DMS79 treated with DMSO at 0.1 percent for 48 hours (cell line): ENCODE results near the gene CACNA1C.

Experiments
- DNase-seq: peaks from one replicate; lab custom pipeline; 2025; lab: John Stamatoyannopoulos, UW

The CACNA1C gene

DNA sequence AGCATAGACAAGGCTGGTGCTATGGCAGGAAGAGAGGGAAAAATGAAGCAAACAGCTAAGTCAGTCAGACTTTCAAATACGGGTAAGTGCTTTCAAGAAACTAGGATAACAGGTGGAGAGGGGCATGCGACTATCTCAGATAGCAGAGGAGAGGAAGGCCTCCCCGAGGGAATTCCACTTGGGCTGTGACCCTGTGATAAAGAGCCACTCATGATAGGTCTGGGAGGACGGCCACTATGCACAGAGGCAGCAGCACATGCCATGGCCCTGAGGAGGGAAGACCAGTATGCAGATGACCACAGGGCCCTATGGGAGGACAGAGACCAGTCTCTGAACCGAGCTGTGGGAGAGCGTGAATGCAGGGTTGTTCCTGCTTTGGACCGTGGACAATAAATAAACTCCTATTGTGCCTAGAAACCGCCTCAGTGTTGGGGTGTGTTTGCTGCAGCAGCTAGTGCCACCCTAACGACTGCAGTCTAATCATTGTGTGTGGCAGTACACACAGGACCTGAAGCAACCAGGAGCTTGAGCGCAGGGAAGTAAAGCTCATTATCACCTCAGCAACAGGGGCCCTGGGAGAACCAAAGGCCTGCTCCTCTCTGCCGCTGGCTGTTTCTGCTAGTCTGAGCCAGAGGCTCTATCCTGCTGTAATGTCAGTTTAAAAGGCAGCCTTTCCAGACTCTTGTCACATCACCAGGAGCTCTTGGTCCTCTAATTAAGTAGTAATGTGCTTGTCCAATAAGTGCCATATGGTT is 119.1 kb downstream of the CACNA1C start:
- no peak for DNase-seq

DNA sequence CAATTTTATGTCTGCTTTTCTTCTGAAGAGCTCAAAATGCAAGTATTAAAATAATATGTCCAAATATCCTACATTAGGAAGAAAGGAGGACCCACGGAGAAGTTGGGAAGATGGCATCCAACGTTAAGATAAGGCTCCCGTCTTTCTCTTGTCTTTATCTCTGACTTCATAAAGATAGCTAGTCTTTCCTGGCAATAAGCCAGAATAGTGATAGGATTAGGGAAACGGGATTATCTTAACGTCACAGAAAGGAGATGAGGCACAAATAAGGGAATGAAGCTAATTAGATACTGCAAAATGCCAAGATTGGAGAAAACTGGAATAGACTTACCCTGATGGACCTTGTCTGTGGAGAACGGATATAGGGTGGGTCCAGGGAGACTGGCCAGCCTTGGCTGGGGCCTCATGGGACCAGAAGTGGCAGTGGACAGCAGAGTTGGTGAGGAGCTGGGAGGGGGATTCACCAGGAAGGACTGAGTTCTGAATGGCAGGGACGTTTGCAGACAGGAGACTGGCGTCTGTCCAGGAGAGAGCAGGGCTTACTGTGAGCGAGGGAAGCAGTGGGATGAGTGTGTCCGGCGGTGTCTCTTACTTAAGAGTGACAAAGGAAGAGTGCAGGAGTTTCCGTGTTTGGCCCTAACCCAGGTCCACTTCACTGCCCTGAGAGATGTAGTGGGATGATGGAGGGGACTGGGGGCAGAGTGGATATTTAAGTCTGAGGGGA is 119.9 kb downstream of the CACNA1C start:
- no peak for DNase-seq

DNA sequence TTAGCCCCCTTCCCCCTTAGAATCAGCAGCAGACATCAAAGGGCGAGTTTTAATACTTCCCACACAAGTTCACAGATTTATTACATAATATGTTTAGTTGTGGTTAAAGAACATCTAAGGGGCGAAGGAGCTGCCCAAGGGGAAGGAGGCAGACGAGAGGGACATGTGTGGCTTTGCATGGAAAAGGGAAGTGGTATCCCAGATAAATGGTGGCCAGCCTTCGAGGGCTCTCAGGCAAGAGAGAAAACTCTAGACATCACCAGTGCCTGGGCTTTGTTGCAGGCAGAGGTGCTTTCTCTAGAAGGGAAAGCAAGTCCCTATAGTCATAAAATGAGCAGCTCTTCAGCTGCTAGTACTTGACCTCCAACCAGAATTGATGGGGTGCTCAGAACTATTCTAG is 121.2 kb downstream of the CACNA1C start:
- no peak for DNase-seq

DNA sequence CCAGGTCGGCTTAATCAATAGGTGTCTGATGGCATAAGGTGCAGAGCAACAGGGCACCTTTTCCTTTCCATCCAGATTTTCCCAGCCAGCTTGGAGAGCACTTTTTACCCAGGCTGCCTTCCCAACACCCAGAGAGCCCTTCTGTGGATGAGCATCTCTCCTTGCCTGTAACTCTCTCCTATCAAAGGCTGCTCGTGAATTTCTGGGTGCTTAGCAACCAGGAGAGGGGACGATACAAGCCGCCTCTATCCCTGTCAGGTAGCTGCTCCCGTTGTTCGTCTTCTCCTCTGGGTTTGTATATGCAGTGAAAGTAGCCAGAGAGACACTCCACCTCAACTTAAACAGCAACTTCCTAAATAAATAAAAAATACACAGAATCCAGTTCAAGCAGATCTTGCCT is 124.2 kb downstream of the CACNA1C start:
- DNase-seq = peak; percentile 12

DNA sequence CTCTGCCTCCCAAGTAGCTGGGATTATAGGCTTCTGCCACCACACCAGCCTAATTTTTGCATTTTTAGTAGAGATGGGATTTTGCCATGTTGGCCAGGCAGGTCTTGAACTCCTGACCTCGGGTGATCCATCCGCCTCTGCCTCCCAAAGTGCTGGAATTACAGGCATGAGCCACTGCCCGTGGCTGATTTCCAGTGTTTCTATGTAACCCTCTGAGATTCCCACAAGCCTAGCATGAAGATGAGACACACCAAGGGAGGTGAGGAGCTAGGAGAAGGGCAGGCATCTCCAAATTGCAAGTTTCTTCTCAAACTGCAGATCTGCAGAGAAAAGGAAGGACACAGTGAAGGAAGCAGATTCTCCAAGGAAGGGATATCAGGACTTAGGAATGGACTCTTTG is 125.0 kb downstream of the CACNA1C start:
- no peak for DNase-seq

DNA sequence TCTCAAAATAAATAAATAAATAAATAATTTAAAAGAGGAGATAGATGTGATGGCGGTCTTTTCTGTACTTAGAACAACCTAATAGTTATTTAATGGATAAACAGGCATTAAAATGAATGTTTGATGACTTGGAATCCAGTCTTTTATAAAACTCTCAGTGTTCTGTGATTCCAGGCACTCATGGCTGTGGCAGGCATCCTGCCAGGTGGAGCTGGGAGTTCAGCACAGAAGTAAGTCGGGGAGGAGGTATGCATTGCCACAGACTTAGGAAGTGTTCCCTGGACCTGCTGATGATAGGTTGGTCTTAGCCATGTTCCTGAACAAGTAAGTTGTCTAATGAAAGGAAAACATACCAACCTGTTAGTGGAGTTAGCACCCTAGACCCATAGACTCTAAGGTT is 126.3 kb downstream of the CACNA1C start:
- DNase-seq = no peak

DNA sequence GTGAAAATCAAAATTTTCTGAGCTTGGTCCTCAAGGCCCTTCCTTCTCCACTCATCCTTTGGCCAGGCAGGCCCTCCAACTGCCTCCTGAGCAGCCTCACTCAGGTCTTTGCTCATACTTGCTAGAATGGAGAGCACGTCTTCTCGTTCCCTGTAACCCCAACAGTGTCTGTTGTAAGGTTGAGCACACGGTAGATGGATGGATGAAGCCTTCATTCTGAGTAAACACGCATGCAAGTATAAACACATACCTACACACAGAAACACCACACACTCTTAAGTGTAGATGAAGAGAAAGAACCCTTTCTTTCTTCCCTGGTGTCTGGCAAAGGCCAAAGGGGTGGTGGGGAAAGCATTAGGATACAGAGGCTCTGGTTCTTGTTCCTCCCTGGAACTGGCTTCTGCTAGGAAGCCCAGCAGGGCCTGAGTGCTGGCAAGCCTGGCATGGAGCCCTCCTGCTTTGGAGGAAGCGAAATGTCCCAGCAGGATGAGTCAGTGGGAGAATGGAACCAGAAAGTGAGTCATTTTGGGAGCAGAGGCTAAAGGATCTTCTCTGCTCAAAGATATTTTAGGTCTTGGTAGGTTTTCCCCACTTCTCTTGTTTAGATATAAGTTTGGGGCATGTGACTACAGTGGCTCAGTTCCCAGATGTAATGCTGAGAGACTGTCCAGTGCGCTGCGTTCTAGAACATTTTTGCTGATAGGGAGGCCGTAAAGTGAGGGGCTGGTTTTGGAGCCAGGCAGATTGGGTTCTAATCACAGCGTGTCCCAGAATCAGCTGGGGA is 127.4 kb downstream of the CACNA1C start:
- no peak for DNase-seq

DNA sequence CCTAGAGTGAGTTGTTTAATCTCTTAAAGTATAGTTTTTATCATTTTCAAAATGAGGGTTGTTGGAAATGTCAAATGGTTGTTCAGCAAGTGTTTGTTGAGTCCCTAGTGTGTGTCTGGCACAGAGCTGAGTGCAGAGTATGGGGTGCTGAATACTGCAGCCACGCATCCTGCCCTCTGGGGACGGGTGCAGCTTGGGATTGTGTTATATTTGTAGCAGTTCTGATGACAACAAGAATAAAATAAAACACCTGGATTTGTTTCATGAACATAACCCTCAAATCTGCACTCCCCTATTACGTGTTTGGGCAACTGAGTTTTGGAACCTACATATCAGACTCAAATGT is 127.9 kb downstream of the CACNA1C start:
- DNase-seq = no peak

DNA sequence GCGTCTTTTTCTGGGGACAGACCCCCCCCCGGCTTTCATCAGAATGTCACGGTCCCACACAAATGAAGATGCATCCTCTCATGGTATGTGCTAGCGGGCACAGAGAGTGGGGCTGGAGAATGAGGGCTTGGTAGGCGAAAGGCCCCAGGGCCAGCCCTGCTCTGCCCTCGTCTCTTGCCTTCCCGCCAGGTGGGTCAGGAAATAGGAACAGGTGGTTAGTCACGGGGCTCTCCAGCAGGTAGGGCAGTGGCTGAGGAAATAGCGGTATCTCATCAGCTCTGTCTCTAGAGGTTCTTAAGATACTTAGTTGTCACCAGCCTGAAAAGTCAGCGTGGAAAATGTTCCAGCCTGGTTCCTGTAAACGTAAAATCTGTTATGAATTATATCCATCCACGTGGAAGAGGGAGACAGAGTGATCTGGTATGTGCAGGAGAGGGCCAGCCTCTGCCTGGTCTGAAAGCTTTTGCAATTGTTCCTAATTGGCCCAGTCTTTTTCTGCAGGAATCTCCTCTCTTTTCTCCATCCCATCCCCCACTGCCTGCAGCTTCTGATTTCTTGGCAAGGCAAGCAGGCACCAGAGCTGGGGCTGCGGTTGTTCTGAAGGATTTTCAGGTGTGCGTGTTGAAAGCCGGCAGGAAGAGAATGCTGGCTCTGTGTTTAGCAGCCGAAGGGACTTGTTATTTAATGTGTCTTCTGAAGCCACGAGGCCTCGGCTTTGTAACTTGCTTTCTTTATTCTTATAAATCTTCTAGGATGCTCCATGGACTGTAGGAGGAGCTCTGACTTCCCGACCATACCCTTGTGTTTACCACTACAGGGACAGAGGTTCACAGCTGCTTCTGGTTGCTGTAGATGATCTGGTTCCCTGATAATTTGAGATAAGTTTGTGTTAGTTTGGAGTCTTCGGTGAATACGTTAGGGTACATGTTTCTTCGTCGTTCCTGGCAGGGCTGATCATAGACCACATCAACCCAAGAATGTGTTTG is 131.1 kb downstream of the CACNA1C start:
- peak; percentile 61 for DNase-seq

DNA sequence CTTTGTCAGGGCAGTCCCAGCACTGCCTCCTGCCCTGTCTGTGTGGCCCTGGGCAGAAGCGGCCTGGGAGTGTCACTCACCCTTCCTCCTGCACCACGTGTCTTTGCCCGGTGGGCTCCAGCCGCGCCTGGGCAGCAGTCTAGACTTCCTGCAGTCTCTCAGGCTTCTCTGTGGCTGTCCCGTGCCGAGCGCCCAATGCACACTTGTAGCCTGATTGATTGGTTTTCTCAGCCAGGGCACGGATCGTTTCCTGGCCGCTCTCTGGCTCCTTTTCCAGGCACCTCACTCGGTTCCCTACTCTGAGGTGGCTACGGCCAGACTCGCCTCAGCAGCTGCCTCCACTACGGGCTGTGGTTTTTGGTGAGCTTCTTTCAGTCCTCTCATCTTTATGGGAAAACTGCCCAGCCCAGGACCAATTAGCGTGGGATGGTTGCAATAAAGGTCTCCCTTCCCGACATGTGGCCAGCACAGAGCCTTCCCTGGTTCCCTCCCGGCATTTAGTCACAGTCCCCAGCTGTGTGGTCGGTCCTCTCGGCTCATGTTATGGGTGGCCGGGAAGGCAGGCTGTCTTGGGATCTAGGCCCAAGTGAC is 133.1 kb downstream of the CACNA1C start:
- DNase-seq = no peak

DNA sequence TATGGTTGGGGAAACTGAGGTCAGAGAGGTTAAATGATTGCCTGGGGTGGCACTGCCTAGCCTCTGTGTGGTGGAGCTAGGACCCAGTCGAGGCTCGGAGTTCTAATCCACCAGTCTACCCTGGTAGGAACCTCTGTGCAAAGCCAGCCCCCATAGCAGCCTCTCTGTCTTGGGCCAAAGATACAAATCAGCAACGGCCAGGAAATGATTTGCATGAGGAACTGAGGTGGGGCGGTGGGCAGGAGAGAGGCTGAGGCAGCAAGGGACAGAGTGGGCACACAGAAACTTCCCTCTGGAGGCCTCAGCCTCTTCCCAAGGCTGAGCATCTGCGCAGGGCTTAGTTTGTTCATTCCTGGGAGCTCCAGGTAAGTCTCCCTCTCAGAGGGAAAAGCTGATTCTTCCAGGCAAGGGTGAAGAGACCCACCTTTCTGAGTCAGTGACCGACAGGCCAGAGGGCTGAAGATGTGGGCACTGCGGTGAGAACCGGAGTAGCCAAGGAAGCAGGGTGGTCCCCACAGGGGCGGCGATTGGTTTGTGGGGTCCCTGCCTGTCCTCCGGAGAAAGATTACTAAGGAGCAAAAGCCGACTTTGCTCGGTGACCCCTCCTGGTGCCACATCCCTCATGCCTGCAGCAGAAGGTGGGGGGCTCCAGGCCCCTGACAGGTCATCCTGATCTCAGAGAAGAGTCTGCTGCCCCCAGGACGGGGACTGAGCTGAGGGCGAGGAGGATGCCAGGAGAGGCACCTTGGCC is 134.6 kb downstream of the CACNA1C start:
- DNase-seq = no peak

DNA sequence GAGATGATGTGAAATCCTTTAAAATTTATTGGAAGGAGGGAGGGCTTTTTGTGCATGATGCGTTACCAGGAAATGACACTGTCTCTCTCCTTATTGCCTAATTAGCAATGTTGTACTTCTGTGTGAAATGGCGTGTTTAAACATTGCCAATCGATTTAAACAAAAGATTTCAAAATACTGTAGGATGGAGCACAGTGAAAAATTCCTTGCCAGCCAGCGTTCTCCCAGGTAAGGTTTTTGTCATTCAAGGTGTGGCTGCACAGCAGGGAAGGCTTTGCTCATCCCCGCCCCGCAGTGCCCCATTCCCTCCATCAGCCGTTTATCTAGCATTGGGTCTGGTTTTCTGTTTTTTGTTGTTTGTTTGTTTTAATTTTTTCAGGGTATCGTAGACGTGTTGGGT is 137.3 kb downstream of the CACNA1C start:
- no peak for DNase-seq

DNA sequence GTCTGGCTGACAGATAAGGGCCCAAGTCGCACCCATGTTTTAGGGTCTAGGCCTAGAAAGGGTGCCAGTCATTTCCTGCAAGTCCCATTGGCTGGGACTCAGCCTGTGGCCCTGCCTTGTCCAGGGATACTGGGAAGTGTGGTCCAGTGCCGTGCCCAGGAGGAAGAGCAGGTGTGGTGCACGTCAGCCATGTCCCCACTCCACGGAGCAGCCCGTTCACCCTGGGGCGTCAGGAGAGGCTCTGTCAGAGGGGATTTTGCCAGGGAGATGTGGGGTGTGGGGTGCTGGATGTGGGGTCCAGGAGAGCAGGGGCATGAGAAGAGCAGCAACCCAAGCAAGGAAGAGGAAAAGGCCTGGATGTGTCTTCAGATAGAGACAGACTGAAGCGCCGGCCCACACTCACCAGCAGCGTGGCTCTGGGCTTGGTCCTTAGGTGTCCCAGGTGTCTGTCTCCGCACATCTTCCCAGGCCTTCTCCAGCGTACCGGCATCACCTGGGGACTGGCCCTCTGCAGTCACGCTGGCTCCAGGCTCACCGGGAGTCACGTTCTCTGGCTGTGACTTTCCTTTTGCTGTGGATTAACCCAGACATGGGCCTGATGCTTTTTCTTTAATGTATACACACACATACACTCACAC is 138.2 kb downstream of the CACNA1C start:
- DNase-seq = no peak

DNA sequence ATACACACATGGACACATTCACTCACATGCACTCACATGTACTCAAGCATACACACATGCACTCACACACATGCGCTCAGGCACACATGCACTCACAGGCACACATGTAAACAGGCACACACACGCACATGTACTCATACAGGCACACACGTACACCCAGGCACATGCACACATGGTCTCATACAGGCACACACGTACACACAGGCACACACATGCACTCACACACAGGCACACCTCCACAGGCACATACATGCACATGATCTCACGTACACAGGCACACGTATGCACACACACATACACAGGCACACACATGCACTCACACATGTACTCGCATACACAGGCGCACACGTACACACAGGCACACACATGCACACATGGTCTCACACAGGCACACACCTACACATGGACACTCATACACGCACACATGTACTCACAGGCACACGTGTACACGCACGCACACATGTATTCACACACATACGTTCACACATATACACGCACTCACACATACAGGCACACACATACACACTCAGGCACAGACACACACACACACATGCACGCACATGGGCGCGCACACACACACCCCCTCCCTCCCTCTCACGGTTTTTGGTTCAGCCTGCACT is 138.9 kb downstream of the CACNA1C start:
- DNase-seq = no peak

DNA sequence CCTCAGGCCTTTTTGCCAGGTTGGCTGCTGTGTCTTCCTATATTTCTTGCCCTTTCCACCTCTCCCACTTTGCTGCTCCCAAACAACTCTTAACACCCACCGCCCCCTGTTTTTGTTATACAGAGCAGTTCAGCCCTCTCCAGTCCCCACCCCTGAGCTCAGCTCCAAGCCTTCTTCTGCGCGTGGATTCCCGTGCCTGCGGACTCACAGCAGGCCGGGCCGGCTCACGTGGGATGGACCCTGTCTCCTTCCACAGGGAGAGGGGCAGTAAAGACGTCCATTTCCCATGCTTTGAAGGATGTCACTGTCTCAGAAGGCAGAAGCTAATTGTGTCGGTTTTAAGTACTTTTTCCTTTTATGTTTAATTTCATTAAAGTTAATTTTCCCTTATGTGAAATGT is 139.4 kb downstream of the CACNA1C start:
- no peak for DNase-seq

DNA sequence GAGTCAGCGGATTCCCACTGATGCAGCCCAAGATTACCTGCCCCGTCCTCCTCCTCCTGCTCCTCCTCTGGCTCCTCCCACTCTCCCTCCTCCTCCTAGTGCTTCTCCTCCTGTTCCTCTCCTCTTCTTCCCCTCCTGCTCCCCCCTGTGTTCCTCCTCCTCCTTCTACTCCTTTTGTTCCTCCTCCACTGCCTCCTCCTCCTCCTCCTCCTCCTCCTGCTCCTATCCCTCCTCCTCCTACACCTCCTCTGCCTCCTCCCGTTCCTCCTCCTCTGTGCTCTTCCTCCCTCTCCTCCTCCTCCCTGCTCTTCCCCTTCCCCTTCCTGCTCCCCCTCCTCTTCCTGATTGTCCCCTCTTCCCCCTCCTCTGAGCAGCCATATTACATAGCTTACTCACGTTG is 141.3 kb downstream of the CACNA1C start:
- no peak for DNase-seq

DNA sequence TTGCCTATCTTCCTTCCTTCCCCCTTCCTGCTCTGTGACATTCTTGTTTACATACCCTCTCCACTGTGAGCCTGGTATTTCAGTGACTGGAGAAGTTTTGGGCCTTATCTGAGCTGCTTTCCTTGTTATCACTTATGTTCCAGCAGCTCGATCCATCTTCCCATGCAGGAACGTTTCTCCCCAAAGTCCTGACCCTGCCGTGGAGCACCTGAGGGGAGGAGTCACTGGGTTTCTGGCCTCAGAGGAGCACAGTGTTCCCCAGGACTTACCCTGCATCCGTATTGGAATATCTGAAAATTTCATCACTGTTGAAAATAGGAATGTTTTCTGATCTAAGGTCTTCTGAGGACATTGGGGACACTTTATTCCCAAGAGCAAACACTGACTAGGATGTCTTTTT is 141.8 kb downstream of the CACNA1C start:
- DNase-seq = no peak

DNA sequence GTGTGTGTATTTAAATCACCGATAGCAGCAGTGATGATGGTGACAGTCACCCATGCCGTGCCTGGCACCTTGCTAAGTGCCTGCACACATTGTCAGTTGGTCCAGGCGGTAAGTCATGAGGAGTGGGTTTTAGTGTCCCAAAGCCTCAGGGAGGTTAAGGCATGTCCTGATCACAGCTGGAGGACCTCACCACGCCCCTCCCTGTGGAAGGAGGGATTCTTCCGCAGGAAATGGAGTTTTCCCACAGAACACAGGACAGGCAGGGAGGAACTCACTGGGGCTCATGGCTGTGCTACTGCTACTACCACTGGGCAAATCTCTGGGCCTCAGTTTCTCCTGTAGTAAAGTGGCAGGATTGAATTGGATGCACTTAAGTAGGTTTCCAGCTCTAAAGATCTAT is 142.3 kb downstream of the CACNA1C start:
- DNase-seq = no peak

DNA sequence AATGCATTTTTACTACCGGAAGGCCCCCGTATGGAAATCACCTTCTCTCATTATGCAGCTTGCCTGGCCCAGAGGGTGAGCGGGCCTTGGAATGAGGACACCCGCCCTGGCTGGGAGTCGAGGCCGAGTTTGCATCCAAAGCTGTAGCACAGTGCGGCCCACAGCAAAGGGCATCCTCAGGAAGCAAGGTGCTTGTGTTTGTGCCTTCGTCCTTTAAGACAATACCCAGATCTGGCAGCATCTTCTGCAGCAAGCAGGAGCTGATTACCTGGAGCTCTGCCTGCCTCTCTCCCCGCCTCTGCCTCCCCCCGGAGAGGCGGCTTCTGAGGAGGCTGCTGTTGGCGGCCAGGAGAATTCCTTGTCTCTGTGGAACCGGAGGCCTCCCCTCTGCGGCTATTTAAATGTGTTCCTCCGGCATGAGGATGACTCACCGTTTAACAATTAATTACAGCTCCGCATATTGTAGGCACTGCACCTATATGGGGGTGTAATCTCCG is 145.3 kb downstream of the CACNA1C start:
- no peak for DNase-seq

DNA sequence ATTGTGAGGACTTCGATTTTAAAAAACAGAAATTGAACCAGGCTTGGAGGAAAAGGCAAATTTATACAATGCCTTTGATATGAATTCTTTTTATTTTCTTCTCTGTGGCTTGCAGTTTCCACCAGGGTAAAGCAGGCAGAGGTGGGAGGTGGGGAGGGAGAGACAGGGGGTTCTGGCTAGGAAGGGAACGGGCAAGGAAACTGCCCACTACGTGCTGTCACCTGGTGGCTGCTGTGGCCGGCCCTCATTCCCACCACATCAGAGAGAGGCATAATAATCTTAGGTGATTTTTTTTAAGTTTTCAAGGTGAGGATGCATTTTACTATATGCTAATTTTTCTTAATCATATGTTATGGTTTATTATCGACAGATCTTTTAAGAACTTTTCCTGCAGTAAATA is 145.8 kb downstream of the CACNA1C start:
- DNase-seq = no peak
